Loucy (cell line): ENCODE results near the gene OR5A1.

Source experiments
- EZH2phosphoT487 ChIP-seq: fragments of 200-600 bp; IDR thresholded peaks from 2 replicates; pipeline ENCODE4 v1.6.1; 2018; ENCODE audit warnings: antibody characterized with exemption, mild to moderate bottlenecking, moderate library complexity, borderline replicate concordance
- TF ChIP-seq, protein P1 (sequence below): fragments of 200-600 bp; sonication (generic); conservative IDR thresholded peaks from 2 replicates; pipeline ENCODE4 v1.5.1; 2014; ENCODE audit warnings: mild to moderate bottlenecking, antibody characterized with exemption, low read length

- TF ChIP-seq, protein P1, sequence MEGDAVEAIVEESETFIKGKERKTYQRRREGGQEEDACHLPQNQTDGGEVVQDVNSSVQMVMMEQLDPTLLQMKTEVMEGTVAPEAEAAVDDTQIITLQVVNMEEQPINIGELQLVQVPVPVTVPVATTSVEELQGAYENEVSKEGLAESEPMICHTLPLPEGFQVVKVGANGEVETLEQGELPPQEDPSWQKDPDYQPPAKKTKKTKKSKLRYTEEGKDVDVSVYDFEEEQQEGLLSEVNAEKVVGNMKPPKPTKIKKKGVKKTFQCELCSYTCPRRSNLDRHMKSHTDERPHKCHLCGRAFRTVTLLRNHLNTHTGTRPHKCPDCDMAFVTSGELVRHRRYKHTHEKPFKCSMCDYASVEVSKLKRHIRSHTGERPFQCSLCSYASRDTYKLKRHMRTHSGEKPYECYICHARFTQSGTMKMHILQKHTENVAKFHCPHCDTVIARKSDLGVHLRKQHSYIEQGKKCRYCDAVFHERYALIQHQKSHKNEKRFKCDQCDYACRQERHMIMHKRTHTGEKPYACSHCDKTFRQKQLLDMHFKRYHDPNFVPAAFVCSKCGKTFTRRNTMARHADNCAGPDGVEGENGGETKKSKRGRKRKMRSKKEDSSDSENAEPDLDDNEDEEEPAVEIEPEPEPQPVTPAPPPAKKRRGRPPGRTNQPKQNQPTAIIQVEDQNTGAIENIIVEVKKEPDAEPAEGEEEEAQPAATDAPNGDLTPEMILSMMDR: no peak
- TF ChIP-seq EZH2phosphoT487: no peak
Measured at GRCh38 chr11:59456661-59457060, 20.4 kb downstream of the OR5A1 start, which contains the start of gene OR4D6.
